GM12872 (cell line): ENCODE results near the gene MGAT2.

Experiments used
- TF ChIP-seq, protein P1 (sequence below): IDR thresholded peaks from 3 replicates; pipeline ENCODE4 v1.5.1; 2011; ENCODE audit warnings: low read depth, mild to moderate bottlenecking, low read length, moderate library complexity; ENCODE audit not compliant: insufficient read depth

Gene MGAT2

DNA sequence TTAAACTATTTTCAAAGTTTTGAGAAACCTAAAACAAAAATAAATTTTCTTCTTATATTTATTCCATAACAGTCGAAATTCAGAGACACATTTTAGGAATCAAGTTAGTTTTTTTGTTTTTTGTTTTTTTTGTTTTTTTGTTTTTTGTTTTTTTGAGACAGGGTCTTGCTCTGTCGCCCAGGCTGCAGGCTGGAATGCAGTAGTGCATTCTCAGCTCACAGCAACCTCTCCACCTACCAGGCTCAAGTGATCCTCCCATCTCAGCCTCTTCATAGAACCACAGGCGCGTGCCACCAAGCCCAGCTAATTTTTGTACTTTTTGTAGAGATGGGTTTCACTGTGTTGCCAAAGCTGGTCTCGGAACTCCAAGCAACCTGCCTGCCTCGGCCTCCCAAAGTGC, 32.9 kb downstream of the MGAT2 start:
- TF ChIP-seq, protein P1, sequence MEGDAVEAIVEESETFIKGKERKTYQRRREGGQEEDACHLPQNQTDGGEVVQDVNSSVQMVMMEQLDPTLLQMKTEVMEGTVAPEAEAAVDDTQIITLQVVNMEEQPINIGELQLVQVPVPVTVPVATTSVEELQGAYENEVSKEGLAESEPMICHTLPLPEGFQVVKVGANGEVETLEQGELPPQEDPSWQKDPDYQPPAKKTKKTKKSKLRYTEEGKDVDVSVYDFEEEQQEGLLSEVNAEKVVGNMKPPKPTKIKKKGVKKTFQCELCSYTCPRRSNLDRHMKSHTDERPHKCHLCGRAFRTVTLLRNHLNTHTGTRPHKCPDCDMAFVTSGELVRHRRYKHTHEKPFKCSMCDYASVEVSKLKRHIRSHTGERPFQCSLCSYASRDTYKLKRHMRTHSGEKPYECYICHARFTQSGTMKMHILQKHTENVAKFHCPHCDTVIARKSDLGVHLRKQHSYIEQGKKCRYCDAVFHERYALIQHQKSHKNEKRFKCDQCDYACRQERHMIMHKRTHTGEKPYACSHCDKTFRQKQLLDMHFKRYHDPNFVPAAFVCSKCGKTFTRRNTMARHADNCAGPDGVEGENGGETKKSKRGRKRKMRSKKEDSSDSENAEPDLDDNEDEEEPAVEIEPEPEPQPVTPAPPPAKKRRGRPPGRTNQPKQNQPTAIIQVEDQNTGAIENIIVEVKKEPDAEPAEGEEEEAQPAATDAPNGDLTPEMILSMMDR: no peak

- TF ChIP-seq, protein P1: no peak
Observed at GRCh38 chr14:49654511-49654910, 33.9 kb downstream of the MGAT2 start.

GRCh38 chr14:49659526-49660455, 39.2 kb downstream of the MGAT2 start:
- TF ChIP-seq, protein P1: no peak

- TF ChIP-seq, protein P1: no peak
Observed at GRCh38 chr14:49670475-49670874, 49.9 kb downstream of the MGAT2 start.
